Hepatocyte (in vitro differentiated cells): Measurements from ENCODE around the gene MAP3K4. TPM values are rescaled to one million over a fixed set of nuclear protein-coding genes. Genes with fewer than 3 reads are reported as not detected.
A peak's percentile ranks its signal among the peaks of the same experiment; 100 is the strongest.

Experiments used
- DNase-seq: peaks from one replicate; pipeline ENCODE4 v3.0.0-alpha.2; 2016; ENCODE audit warnings: low spot score
- H2AFZ ChIP-seq: fragments of 200-600 bp; sonication (generic); 2 replicates; pipeline ENCODE4 v1.6.0; 2016; ENCODE audit warnings: antibody characterized with exemption, mild to moderate bottlenecking
- H3K27ac ChIP-seq: fragments of 200-600 bp; sonication (generic); 2 replicates; pipeline ENCODE4 v1.5.1; 2016; ENCODE audit warnings: mild to moderate bottlenecking
- H3K27me3 ChIP-seq: fragments of 200-600 bp; sonication (generic); 2 replicates; pipeline ENCODE4 v1.6.1; 2016
- H3K36me3 ChIP-seq: fragments of 200-600 bp; sonication (generic); replicated peaks from 2 replicates; pipeline ENCODE4 v1.5.1; 2016; ENCODE audit warnings: low read depth; ENCODE audit not compliant: insufficient read depth
- H3K4me1 ChIP-seq: fragments of 200-600 bp; sonication (generic); 2 replicates; pipeline ENCODE4 v1.5.1; 2016; ENCODE audit warnings: mild to moderate bottlenecking, moderate library complexity; ENCODE audit not compliant: insufficient read depth
- H3K4me2 ChIP-seq: fragments of 200-600 bp; sonication (generic); 2 replicates; pipeline ENCODE4 v1.6.0; 2016
- H3K4me3 ChIP-seq: fragments of 200-600 bp; sonication (generic); 2 replicates; pipeline ENCODE4 v1.5.1; 2016; ENCODE audit warnings: mild to moderate bottlenecking
- H3K79me2 ChIP-seq: fragments of 200-600 bp; sonication (generic); 2 replicates; pipeline ENCODE4 v1.6.0; 2017; ENCODE audit warnings: mild to moderate bottlenecking
- H3K9me2 ChIP-seq: fragments of 200-600 bp; sonication (generic); replicated peaks from 2 replicates; pipeline ENCODE4 v1.6.0; 2017; ENCODE audit warnings: mild to moderate bottlenecking; ENCODE audit not compliant: insufficient read depth
- H3K9me3 ChIP-seq: fragments of 200-600 bp; sonication (generic); 2 replicates; pipeline ENCODE4 v1.5.1; 2016; ENCODE audit warnings: low read depth, mild to moderate bottlenecking
- H4K20me1 ChIP-seq: fragments of 200-600 bp; sonication (generic); 2 replicates; pipeline ENCODE4 v1.6.0; 2016; ENCODE audit warnings: mild to moderate bottlenecking; ENCODE audit not compliant: insufficient read depth, poor library complexity, severe bottlenecking
- EZH2 ChIP-seq: fragments of 200-600 bp; sonication (generic); IDR thresholded peaks from 2 replicates; pipeline ENCODE4 v1.6.1; 2016; ENCODE audit warnings: antibody characterized with exemption, mild to moderate bottlenecking, borderline replicate concordance
- EZH2phosphoT487 ChIP-seq: fragments of 200-600 bp; sonication (generic); IDR thresholded peaks from one replicate; pipeline ENCODE4 v1.6.1; 2018; ENCODE audit warnings: antibody characterized with exemption, mild to moderate bottlenecking, low read depth, moderate library complexity; ENCODE audit not compliant: unreplicated experiment, severe bottlenecking
- WGBS: methylation state at CpG from one replicate; pipeline ENCODE4 v1.1.6; 2016; ENCODE audit warnings: low lambda C conversion rate; ENCODE audit errors: missing lambda C conversion rate; 5-methylcytosine and 5-hydroxymethylcytosine counted together
- polyA plus RNA-seq: library from polyadenylated mRNA; unstranded; fragments of >200 nt; fragmentation: Nextera tagmentation; extraction: Ambion mirVana; gene quantifications from 2 replicates; pipeline ENCODE4 v1.2.1, GENCODE V29; 2016
- total RNA-seq: library from RNA; depleted of rRNA; stranded (reverse); fragments of >200 nt; gene quantifications from 2 replicates; pipeline ENCODE4 v1.2.3, GENCODE V29; 2014
- TF ChIP-seq, protein P1 (sequence below): fragments of 200-600 bp; sonication (generic); IDR thresholded peaks from 2 replicates; pipeline ENCODE4 v1.5.1; 2016; ENCODE audit warnings: antibody characterized with exemption, mild to moderate bottlenecking; ENCODE audit not compliant: poor library complexity

The MAP3K4 gene
- total and polyA plus RNA-seq, 2 experiments from 2014 or later, result 10.9 to 21.5 TPM

DNA sequence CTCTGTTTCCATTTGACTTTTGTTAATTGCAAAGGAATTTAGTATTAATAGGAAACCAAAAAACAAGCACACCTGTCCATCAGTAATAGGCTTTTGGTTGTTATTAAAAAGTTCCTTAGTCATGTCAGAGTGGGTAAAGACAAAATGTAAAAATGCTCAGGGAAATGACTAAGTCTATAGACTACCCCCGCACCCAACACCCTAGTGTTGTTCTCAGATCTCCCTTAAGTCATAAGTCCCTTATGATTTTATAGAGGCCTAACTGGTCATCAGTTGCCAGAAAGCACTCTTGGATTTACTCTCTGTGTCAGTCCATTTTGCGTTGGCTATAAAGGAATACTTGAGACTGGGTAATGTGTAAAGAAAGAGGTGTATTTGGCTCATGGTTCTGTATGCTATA is 52.8 kb downstream of the MAP3K4 start:
- Histone ChIP-seq H3K4me3 (no peak overlapping the region), H3K79me2 (peaks cover 2% of the 10 kb centered on the region), H3K4me1 (no peaks in the 10 kb centered on the region), H3K4me2 (no peak overlapping the region), H3K27me3 (no peaks in the 10 kb centered on the region), H3K27ac (no peak overlapping the region), H3K9me2 (no peaks in the 10 kb centered on the region), H3K9me3 (no peaks in the 10 kb centered on the region), H4K20me1 (no peaks in the 10 kb centered on the region), H2AFZ (no peak overlapping the region), H3K36me3 (no peaks in the 10 kb centered on the region)
- TF ChIP-seq, protein P1, sequence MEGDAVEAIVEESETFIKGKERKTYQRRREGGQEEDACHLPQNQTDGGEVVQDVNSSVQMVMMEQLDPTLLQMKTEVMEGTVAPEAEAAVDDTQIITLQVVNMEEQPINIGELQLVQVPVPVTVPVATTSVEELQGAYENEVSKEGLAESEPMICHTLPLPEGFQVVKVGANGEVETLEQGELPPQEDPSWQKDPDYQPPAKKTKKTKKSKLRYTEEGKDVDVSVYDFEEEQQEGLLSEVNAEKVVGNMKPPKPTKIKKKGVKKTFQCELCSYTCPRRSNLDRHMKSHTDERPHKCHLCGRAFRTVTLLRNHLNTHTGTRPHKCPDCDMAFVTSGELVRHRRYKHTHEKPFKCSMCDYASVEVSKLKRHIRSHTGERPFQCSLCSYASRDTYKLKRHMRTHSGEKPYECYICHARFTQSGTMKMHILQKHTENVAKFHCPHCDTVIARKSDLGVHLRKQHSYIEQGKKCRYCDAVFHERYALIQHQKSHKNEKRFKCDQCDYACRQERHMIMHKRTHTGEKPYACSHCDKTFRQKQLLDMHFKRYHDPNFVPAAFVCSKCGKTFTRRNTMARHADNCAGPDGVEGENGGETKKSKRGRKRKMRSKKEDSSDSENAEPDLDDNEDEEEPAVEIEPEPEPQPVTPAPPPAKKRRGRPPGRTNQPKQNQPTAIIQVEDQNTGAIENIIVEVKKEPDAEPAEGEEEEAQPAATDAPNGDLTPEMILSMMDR, result no peak
- TF ChIP-seq EZH2phosphoT487 (no peak), EZH2 (no peak)
- WGBS, result 94% methylated on average over 2 of the region's 2 CpGs
- no peak for DNase-seq

DNA sequence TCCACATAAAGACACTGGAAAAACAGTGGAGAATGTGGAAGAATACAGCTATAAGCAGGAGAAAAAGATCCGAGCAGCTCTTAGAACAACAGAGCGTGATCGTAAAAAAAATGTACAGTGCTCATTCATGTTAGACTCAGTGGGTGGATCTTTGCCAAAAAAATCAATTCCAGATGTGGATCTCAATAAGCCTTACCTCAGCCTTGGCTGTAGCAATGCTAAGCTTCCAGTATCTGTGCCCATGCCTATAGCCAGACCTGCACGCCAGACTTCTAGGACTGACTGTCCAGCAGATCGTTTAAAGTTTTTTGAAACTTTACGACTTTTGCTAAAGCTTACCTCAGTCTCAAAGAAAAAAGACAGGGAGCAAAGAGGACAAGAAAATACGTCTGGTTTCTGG is 57.1 kb downstream of the MAP3K4 start:
- peak; percentile 53 for DNase-seq
- Histone ChIP-seq H3K27me3 (no peaks in the 10 kb centered on the region), H3K4me3 (no peak overlapping the region), H3K79me2 (no peaks in the 10 kb centered on the region), H3K27ac (peak overlapping the region; percentile 12), H4K20me1 (no peaks in the 10 kb centered on the region), H3K9me3 (no peaks in the 10 kb centered on the region), H2AFZ (peak overlapping the region; percentile 24), H3K4me2 (peak overlapping the region; percentile 56), H3K36me3 (no peaks in the 10 kb centered on the region), H3K9me2 (no peaks in the 10 kb centered on the region), H3K4me1 (no peaks in the 10 kb centered on the region)
- TF ChIP-seq EZH2, result no peak
- 50% methylated on average over 7 of the region's 7 CpGs for WGBS

DNA sequence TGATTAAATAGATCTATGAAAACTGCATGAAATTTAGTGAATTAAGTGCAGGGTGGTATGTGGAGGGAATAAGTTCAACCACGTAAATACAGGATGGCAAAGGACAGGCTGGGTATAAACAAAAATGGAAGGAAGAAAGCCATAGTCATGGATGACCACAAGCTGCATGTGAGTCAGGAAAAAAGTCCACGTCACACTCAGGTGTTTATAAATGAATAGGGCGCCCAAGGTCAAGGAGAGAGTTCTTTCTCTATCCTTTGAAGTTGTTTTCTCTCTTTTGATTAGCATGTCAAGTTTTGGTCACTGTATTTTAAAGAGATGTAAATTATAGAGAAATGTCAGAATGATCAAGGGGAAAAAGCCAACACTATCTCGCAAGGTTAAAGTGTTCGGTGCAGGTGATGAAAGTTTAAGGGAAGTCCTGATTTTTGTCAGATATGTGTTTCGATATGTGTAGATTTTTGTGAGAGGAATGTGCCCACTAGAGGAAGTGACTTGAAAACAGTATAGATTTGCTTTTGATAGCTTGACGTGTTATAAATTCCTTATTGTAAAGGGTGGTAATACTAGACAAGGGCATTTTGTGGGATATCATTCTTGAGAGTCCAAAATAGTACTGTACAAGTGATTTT is 58.7 kb downstream of the MAP3K4 start:
- Histone ChIP-seq H3K4me2 (no peak overlapping the region), H3K36me3 (no peaks in the 10 kb centered on the region), H3K27ac (no peak overlapping the region), H4K20me1 (no peaks in the 10 kb centered on the region), H3K9me2 (no peaks in the 10 kb centered on the region), H3K27me3 (no peaks in the 10 kb centered on the region), H3K79me2 (no peaks in the 10 kb centered on the region), H3K4me1 (no peaks in the 10 kb centered on the region), H3K9me3 (no peaks in the 10 kb centered on the region), H2AFZ (no peak overlapping the region), H3K4me3 (no peak overlapping the region)
- 96% methylated on average over 7 of the region's 7 CpGs for WGBS
- no peak for DNase-seq
- TF ChIP-seq EZH2 (no peak), EZH2phosphoT487 (no peak)
- TF ChIP-seq, protein P1, result no peak

DNA sequence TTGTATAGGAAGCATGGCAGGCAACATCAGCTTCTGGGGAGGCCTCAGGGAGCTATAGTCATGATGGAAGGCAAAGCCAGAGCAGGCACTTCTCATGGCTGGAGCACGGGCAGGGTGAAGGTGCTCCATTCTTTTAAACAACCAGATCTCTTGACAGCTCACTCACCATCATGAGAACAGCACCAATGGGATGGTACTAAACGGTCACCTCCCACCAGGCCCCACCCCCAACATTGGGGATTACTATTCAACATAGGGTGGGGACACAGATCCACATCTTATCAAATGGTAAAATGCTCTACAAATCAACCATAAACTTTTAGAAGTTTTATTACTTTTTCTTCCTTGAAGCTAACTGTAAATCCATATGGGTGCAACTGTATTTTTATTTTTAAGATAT is 61.5 kb downstream of the MAP3K4 start:
- Histone ChIP-seq H3K9me3 (no peaks in the 10 kb centered on the region), H3K36me3 (no peaks in the 10 kb centered on the region), H3K27ac (no peak overlapping the region), H4K20me1 (no peaks in the 10 kb centered on the region), H2AFZ (no peak overlapping the region), H3K4me2 (no peak overlapping the region), H3K79me2 (peaks cover 4% of the 10 kb centered on the region), H3K27me3 (no peaks in the 10 kb centered on the region), H3K9me2 (no peaks in the 10 kb centered on the region), H3K4me1 (no peaks in the 10 kb centered on the region), H3K4me3 (no peak overlapping the region)
- no peak for DNase-seq
- WGBS, result 96% methylated on average over 2 of the region's 2 CpGs
- TF ChIP-seq EZH2 (no peak), EZH2phosphoT487 (no peak)
- TF ChIP-seq, protein P1, result no peak
